ENCODE results near the gene UQCRH. TPM values are rescaled to one million over a fixed set of nuclear protein-coding genes. Genes with fewer than 3 reads are reported as not detected.

Gene UQCRH
- total and polyA plus RNA-seq, 2 of the 13 experiments (the other 11 are each of a cell fraction or from before 2014, with no cell fraction given): 548 to 556 TPM

DNA sequence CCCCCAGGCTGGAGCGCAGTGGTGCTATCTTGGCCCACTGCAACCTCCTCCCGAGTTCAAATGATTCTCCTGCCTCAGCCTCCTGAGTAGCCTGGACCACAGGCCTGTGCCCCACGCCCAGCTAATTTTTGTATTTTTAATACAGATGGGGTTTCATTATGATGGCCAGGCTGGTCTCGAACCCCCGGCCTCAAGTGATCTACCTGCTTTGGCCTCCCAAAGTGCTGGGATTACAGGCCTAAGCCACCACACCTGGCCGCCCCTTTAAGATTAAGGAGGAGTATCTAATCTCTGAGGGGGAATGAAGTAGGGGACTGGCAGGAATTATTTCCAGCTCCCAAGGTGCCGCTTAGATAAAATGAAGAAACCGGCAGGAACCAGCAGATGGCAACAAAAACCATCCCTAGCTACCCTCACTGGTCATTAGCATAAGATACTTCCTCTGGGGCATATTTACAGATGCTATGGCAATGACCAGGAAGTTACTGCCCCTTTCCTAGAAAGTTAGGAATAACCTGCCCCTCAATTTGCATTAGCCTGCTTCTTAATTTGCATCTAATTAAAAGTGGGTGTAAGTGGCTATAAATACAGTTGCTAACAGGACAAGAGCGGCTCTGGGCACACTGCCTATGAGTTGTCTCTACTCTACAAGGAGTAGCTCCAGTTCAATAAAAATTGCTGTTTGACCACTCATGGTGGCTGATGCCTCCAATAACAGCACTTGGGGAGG, 30.0 kb downstream of the UQCRH start (continued):
- TF ChIP-seq, protein P1, sequence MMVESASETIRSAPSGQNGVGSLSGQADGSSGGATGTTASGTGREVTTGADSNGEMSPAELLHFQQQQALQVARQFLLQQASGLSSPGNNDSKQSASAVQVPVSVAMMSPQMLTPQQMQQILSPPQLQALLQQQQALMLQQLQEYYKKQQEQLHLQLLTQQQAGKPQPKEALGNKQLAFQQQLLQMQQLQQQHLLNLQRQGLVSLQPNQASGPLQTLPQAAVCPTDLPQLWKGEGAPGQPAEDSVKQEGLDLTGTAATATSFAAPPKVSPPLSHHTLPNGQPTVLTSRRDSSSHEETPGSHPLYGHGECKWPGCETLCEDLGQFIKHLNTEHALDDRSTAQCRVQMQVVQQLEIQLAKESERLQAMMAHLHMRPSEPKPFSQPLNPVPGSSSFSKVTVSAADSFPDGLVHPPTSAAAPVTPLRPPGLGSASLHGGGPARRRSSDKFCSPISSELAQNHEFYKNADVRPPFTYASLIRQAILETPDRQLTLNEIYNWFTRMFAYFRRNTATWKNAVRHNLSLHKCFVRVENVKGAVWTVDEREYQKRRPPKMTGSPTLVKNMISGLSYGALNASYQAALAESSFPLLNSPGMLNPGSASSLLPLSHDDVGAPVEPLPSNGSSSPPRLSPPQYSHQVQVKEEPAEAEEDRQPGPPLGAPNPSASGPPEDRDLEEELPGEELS (CRISPR knock-in tag; IDR thresholded peaks at IDR 0.05): no peak
- TF ChIP-seq ARID2 (CRISPR knock-in tag; IDR thresholded peaks at IDR 0.05; ENCODE audit: borderline replicate concordance) (no peak), NPAS2 (CRISPR knock-in tag; IDR thresholded peaks at IDR 0.05; ENCODE audit: borderline replicate concordance) (no peak), ZNF230 (CRISPR knock-in tag; IDR thresholded peaks at IDR 0.05) (no peak), TEAD3 (CRISPR knock-in tag; optimal IDR thresholded peaks at IDR 0.05; ENCODE audit: borderline replicate concordance) (no peak), GABPA (IDR thresholded peaks at IDR 0.05; ENCODE audit: low read depth, low read length) (no peak), GABPA (CRISPR knock-in tag; IDR thresholded peaks at IDR 0.05; ENCODE audit: low read depth) (no peak), ZNF558 (CRISPR knock-in tag; IDR thresholded peaks at IDR 0.05; ENCODE audit: borderline replicate concordance) (no peak), KDM4B (CRISPR knock-in tag; IDR thresholded peaks at IDR 0.05) (no peak), ZNF180 (CRISPR knock-in tag; IDR thresholded peaks at IDR 0.05; ENCODE audit: borderline replicate concordance, low read depth) (no peak), ZNF841 (CRISPR knock-in tag; IDR thresholded peaks at IDR 0.05; ENCODE audit: borderline replicate concordance) (no peak), FOXA1 (IDR thresholded peaks at IDR 0.05) (no peak), FOXA1 (CRISPR knock-in tag; IDR thresholded peaks at IDR 0.05) (peak; percentile 50; the same call in 1 of the 2 replicates), SAP130 (CRISPR knock-in tag; IDR thresholded peaks at IDR 0.05; ENCODE audit: low read depth) (0 out of 2 replicates have a peak, but pooled peaks have one; percentile 31), ZSCAN12 (CRISPR knock-in tag; IDR thresholded peaks at IDR 0.05) (no peak), ZNF337 (CRISPR knock-in tag; IDR thresholded peaks at IDR 0.05; ENCODE audit: borderline replicate concordance, low read depth) (no peak), NFE2L2 (IDR thresholded peaks at IDR 0.05; ENCODE audit: low read length) (no peak), STAG1 (CRISPR knock-in tag; IDR thresholded peaks at IDR 0.05) (peak; percentile 58), NCOA2 (CRISPR knock-in tag; IDR thresholded peaks at IDR 0.05) (no peak), NFE2 (CRISPR knock-in tag; IDR thresholded peaks at IDR 0.05) (no peak), TSC22D2 (CRISPR knock-in tag; IDR thresholded peaks at IDR 0.05; ENCODE audit: borderline replicate concordance) (no peak), SP140L (CRISPR knock-in tag; IDR thresholded peaks at IDR 0.05; ENCODE audit: borderline replicate concordance) (no peak)
- TF ChIP-seq, protein P2, sequence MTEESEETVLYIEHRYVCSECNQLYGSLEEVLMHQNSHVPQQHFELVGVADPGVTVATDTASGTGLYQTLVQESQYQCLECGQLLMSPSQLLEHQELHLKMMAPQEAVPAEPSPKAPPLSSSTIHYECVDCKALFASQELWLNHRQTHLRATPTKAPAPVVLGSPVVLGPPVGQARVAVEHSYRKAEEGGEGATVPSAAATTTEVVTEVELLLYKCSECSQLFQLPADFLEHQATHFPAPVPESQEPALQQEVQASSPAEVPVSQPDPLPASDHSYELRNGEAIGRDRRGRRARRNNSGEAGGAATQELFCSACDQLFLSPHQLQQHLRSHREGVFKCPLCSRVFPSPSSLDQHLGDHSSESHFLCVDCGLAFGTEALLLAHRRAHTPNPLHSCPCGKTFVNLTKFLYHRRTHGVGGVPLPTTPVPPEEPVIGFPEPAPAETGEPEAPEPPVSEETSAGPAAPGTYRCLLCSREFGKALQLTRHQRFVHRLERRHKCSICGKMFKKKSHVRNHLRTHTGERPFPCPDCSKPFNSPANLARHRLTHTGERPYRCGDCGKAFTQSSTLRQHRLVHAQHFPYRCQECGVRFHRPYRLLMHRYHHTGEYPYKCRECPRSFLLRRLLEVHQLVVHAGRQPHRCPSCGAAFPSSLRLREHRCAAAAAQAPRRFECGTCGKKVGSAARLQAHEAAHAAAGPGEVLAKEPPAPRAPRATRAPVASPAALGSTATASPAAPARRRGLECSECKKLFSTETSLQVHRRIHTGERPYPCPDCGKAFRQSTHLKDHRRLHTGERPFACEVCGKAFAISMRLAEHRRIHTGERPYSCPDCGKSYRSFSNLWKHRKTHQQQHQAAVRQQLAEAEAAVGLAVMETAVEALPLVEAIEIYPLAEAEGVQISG (CRISPR knock-in tag; IDR thresholded peaks at IDR 0.05): no peak
- TF ChIP-seq, protein P3, sequence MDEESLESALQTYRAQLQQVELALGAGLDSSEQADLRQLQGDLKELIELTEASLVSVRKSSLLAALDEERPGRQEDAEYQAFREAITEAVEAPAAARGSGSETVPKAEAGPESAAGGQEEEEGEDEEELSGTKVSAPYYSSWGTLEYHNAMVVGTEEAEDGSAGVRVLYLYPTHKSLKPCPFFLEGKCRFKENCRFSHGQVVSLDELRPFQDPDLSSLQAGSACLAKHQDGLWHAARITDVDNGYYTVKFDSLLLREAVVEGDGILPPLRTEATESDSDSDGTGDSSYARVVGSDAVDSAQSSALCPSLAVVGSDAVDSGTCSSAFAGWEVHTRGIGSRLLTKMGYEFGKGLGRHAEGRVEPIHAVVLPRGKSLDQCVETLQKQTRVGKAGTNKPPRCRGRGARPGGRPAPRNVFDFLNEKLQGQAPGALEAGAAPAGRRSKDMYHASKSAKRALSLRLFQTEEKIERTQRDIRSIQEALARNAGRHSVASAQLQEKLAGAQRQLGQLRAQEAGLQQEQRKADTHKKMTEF (CRISPR knock-in tag; IDR thresholded peaks at IDR 0.05): no peak
- TF ChIP-seq, protein P4, sequence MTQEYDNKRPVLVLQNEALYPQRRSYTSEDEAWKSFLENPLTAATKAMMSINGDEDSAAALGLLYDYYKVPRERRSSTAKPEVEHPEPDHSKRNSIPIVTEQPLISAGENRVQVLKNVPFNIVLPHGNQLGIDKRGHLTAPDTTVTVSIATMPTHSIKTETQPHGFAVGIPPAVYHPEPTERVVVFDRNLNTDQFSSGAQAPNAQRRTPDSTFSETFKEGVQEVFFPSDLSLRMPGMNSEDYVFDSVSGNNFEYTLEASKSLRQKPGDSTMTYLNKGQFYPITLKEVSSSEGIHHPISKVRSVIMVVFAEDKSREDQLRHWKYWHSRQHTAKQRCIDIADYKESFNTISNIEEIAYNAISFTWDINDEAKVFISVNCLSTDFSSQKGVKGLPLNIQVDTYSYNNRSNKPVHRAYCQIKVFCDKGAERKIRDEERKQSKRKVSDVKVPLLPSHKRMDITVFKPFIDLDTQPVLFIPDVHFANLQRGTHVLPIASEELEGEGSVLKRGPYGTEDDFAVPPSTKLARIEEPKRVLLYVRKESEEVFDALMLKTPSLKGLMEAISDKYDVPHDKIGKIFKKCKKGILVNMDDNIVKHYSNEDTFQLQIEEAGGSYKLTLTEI (CRISPR knock-in tag; conservative IDR thresholded peaks at IDR 0.05): no peak

Measured in HepG2 (cell line).